KBM-7 (cell line): ENCODE results near the gene SCAMP2.

ENCODE experiments used
- DNase-seq: peaks from one replicate; pipeline ENCODE4 v3.0.0-alpha.2; 2015
- in situ Hi-C: fragments of 300-500 bp; cut with MboI; formaldehyde crosslinking; loops from 2 replicates; pipeline ENCODE4 v1.14.3; 2020; ENCODE audit warnings: low sequenced_read_pairs, low pct_unique_long_range_greater_than_20kb, mixed read lengths

SCAMP2 gene

GRCh38 chr15:74826921-74827320, 46.2 kb downstream of the SCAMP2 start:
- no peak for DNase-seq
- in situ Hi-C loops, result no loop called here

- DNase-seq, result peak; percentile 42
- in situ Hi-C loops, result no loop called here
Observed at GRCh38 chr15:74826364-74826819, 46.8 kb downstream of the SCAMP2 start, which contains the start of gene CPLX3. Gene CPLX3, plus strand, starts transcription at chr15:74826627. Its CDS starts 77 bp downstream, at chr15:74826704.

GRCh38 chr15:74825866-74826265, 47.3 kb downstream of the SCAMP2 start:
- in situ Hi-C loops, result no loop called here
- DNase-seq, result no peak

- DNase-seq, result no peak
- in situ Hi-C loops, result loop anchor here (25.0 kb wide), 1 partner anchor 487 kb away; no protein-coding TSS in a partner anchor
Observed at GRCh38 chr15:74824976-74825375, 48.2 kb downstream of the SCAMP2 start.

GRCh38 chr15:74823324-74823723, 49.8 kb downstream of the SCAMP2 start:
- DNase-seq, result no peak
- in situ Hi-C loops, result loop anchor here (25.0 kb wide), 1 partner anchor 489 kb away; no protein-coding TSS in a partner anchor

- no peak for DNase-seq
- in situ Hi-C loops, result loop anchor here (25.0 kb wide), 1 partner anchor 490 kb away; no protein-coding TSS in a partner anchor
Observed at GRCh38 chr15:74822233-74822632, 50.9 kb downstream of the SCAMP2 start.

GRCh38 chr15:74821790-74822158, 51.4 kb downstream of the SCAMP2 start:
- no peak for DNase-seq
- in situ Hi-C loops, result loop anchor here (25.0 kb wide), 1 partner anchor 491 kb away; no protein-coding TSS in a partner anchor

GRCh38 chr15:74821091-74821789, 51.9 kb downstream of the SCAMP2 start:
- DNase-seq, result no peak
- in situ Hi-C loops, result loop anchor here (25.0 kb wide), 1 partner anchor 491 kb away; no protein-coding TSS in a partner anchor

GRCh38 chr15:74820056-74820455, 53.1 kb downstream of the SCAMP2 start:
- in situ Hi-C loops, result loop anchor here (25.0 kb wide), 1 partner anchor 492 kb away; no protein-coding TSS in a partner anchor
- no peak for DNase-seq

- peak; percentile 76 for DNase-seq
- in situ Hi-C loops, result loop anchor here (25.0 kb wide), 1 partner anchor 495 kb away; no protein-coding TSS in a partner anchor
Observed at GRCh38 chr15:74817370-74817737, 55.8 kb downstream of the SCAMP2 start.

- DNase-seq, result no peak
- in situ Hi-C loops, result loop anchor here (25.0 kb wide), 1 partner anchor 496 kb away; no protein-coding TSS in a partner anchor
Observed at GRCh38 chr15:74816624-74817369, 56.4 kb downstream of the SCAMP2 start.

GRCh38 chr15:74815961-74816360, 57.2 kb downstream of the SCAMP2 start:
- in situ Hi-C loops, result loop anchor here (25.0 kb wide), 1 partner anchor 496 kb away; no protein-coding TSS in a partner anchor
- DNase-seq, result no peak

GRCh38 chr15:74815121-74815934, 57.8 kb downstream of the SCAMP2 start:
- no peak for DNase-seq
- in situ Hi-C loops, result loop anchor here (25.0 kb wide), 1 partner anchor 497 kb away; no protein-coding TSS in a partner anchor

- in situ Hi-C loops, result loop anchor here (25.0 kb wide), 1 partner anchor 500 kb away; no protein-coding TSS in a partner anchor
- DNase-seq, result no peak
Observed at GRCh38 chr15:74812533-74812932, 60.6 kb downstream of the SCAMP2 start, which contains the start of gene LMAN1L. Gene LMAN1L, plus strand, starts transcription at chr15:74812835. Its CDS starts 20 bp downstream, at chr15:74812855.

GRCh38 chr15:74809956-74810355, 63.2 kb downstream of the SCAMP2 start:
- in situ Hi-C loops, result loop anchor here (25.0 kb wide), 1 partner anchor 502 kb away; no protein-coding TSS in a partner anchor

GRCh38 chr15:74809242-74809641, 63.9 kb downstream of the SCAMP2 start:
- in situ Hi-C loops, result loop anchor here (25.0 kb wide), 1 partner anchor 503 kb away; no protein-coding TSS in a partner anchor
- DNase-seq, result no peak

More at GRCh38 chr15:74809956-74810355, 63.2 kb downstream of the SCAMP2 start:
- no peak for DNase-seq

GRCh38 chr15:74808840-74809229, 64.3 kb downstream of the SCAMP2 start:
- DNase-seq, result no peak
- in situ Hi-C loops, result loop anchor here (25.0 kb wide), 1 partner anchor 503 kb away; no protein-coding TSS in a partner anchor

- in situ Hi-C loops, result loop anchor here (25.0 kb wide), 1 partner anchor 504 kb away; no protein-coding TSS in a partner anchor
- DNase-seq, result no peak
Observed at GRCh38 chr15:74808078-74808839, 64.9 kb downstream of the SCAMP2 start.
